HEK293T (cell line): ENCODE measurements around the gene NCCRP1.

Experiments
- CTCF ChIA-PET: fragments of 350-600 bp; formaldehyde crosslinking; extraction: SDS; loops from one replicate; lab custom pipeline; 2021; ENCODE audit warnings: antibody characterized with exemption, inconsistent platforms; lab: Yijun Ruan, JAX
- POLR2A ChIA-PET: fragments of 350-600 bp; formaldehyde crosslinking; extraction: SDS; loops from one replicate; lab custom pipeline; 2020; ENCODE audit warnings: antibody characterized with exemption, inconsistent platforms; lab: Yijun Ruan, JAX
- DNase-seq: peaks from one replicate; pipeline ENCODE4 v3.0.0; 2012; ENCODE audit warnings: mixed read lengths; ENCODE audit errors: extremely low spot score
- ARNT ChIP-seq: fragments of 450-650 bp; IDR thresholded peaks from 2 replicates; pipeline ENCODE4 v1.6.1; 2017; ENCODE audit warnings: mild to moderate bottlenecking
- BHLHE40 ChIP-seq: fragments of 450-650 bp; IDR thresholded peaks from 2 replicates; pipeline ENCODE4 v1.6.1; 2016; ENCODE audit warnings: mild to moderate bottlenecking, moderate library complexity, borderline replicate concordance
- CTBP1 ChIP-seq: fragments of 450-650 bp; IDR thresholded peaks from 2 replicates; pipeline ENCODE4 v1.6.1; 2016; ENCODE audit warnings: borderline replicate concordance
- ELF4 ChIP-seq: fragments of 450-650 bp; IDR thresholded peaks from 2 replicates; pipeline ENCODE4 v1.6.1; 2017; ENCODE audit warnings: antibody characterized with exemption
- FOXA1 ChIP-seq: fragments of 450-650 bp; IDR thresholded peaks from 2 replicates; pipeline ENCODE4 v1.6.1; 2016; ENCODE audit warnings: mild to moderate bottlenecking
- FOXK2 ChIP-seq: fragments of 450-650 bp; IDR thresholded peaks from 2 replicates; pipeline ENCODE4 v1.6.1; 2016; ENCODE audit warnings: mild to moderate bottlenecking
- FOXM1 ChIP-seq: fragments of 450-650 bp; IDR thresholded peaks from 2 replicates; pipeline ENCODE4 v1.6.1; 2017; ENCODE audit warnings: mild to moderate bottlenecking, borderline replicate concordance
- HDGF ChIP-seq: fragments of 450-650 bp; IDR thresholded peaks from 2 replicates; pipeline ENCODE4 v1.6.1; 2017; ENCODE audit warnings: antibody characterized with exemption, borderline replicate concordance
- L3MBTL2 ChIP-seq: fragments of 450-650 bp; conservative IDR thresholded peaks from 2 replicates; pipeline ENCODE4 v1.6.1; 2016; ENCODE audit warnings: mild to moderate bottlenecking
- LEF1 ChIP-seq: fragments of 450-650 bp; IDR thresholded peaks from 2 replicates; pipeline ENCODE4 v1.6.1; 2017; ENCODE audit warnings: mild to moderate bottlenecking, borderline replicate concordance
- NFRKB ChIP-seq: fragments of 450-650 bp; IDR thresholded peaks from 2 replicates; pipeline ENCODE4 v1.6.1; 2016; ENCODE audit warnings: mild to moderate bottlenecking, moderate library complexity
- PKNOX1 ChIP-seq: fragments of 450-650 bp; IDR thresholded peaks from 2 replicates; pipeline ENCODE4 v1.6.1; 2016
- SP1 ChIP-seq: fragments of 450-650 bp; IDR thresholded peaks from 2 replicates; pipeline ENCODE4 v1.6.1; 2017
- SUZ12 ChIP-seq: fragments of 450-650 bp; IDR thresholded peaks from 2 replicates; pipeline ENCODE4 v1.6.1; 2016; ENCODE audit warnings: mild to moderate bottlenecking
- TARDBP ChIP-seq: fragments of 450-650 bp; IDR thresholded peaks from 2 replicates; pipeline ENCODE4 v1.6.1; 2016
- ZNF384 ChIP-seq: fragments of 450-650 bp; IDR thresholded peaks from 2 replicates; pipeline ENCODE4 v1.6.1; 2016

Gene NCCRP1

GRCh38 chr19:39199025-39199424, 2.3 kb downstream of the NCCRP1 start:
- no peak for TF ChIP-seq ARNT
- TF ChIP-seq PKNOX1: no peak
- TF ChIP-seq ELF4: no peak
- TF ChIP-seq CTBP1: no peak
- no peak for TF ChIP-seq HDGF
- TF ChIP-seq NFRKB: no peak
- no peak for TF ChIP-seq TARDBP
- TF ChIP-seq SP1: no peak
- TF ChIP-seq ZNF384: no peak
- TF ChIP-seq FOXK2: no peak
- TF ChIP-seq SUZ12: no peak
- no peak for TF ChIP-seq BHLHE40
- TF ChIP-seq L3MBTL2: no peak
- TF ChIP-seq FOXM1: no peak
- TF ChIP-seq FOXA1: no peak
- no peak for TF ChIP-seq LEF1
- no peak for DNase-seq
- POLR2A ChIA-PET: no interaction called here
- CTCF ChIA-PET: interaction anchor here (1.4 kb wide), 1 partner anchor 85 kb away, joined by 3 read pairs; no protein-coding TSS in a partner anchor

GRCh38 chr19:39200066-39200802, 3.5 kb downstream of the NCCRP1 start:
- no peak for DNase-seq
- TF ChIP-seq BHLHE40: no peak
- POLR2A ChIA-PET: no interaction called here
- CTCF ChIA-PET: interaction anchor here (1.1 kb wide), 1 partner anchor 78 kb away, joined by 3 read pairs; no protein-coding TSS in a partner anchor

- TF ChIP-seq ELF4 (no peak), SP1 (no peak), CTBP1 (no peak), SUZ12 (no peak)
- POLR2A ChIA-PET: no interaction called here
- DNase-seq: no peak
- CTCF ChIA-PET: no interaction called here
Measured at GRCh38 chr19:39200803-39201115, 4.0 kb downstream of the NCCRP1 start.

GRCh38 chr19:39202998-39203355, 6.2 kb downstream of the NCCRP1 start:
- TF ChIP-seq FOXM1 (no peak), HDGF (no peak), ARNT (no peak), BHLHE40 (no peak), PKNOX1 (no peak), ELF4 (no peak)
- ChIA-PET POLR2A (interaction anchor here (1.5 kb wide), 1 partner anchor 233 kb away, joined by 5 read pairs; the partner anchor contains the start of gene RPS16), CTCF (no interaction called here)
- DNase-seq: no peak

GRCh38 chr19:39203372-39204341, 6.9 kb downstream of the NCCRP1 start, which contains the start of gene SYCN:
Gene SYCN, minus strand, starts transcription at chr19:39204263. Its CDS starts 9 bp downstream, at chr19:39204254.
- no peak for TF ChIP-seq SUZ12
- TF ChIP-seq HDGF: no peak
- TF ChIP-seq L3MBTL2: no peak
- TF ChIP-seq FOXM1: no peak
- no peak for TF ChIP-seq SP1
- TF ChIP-seq PKNOX1: no peak
- TF ChIP-seq FOXK2: no peak
- no peak for TF ChIP-seq ZNF384
- no peak for TF ChIP-seq ARNT
- TF ChIP-seq BHLHE40: no peak
- ChIA-PET CTCF (interaction anchor here (0.6 to 1.0 kb wide), 2 partner anchors 78 to 94 kb away, joined by 3 to 4 read pairs; no protein-coding TSS in a partner anchor), POLR2A (interaction anchor here (1.5 kb wide), 1 partner anchor 232 kb away, joined by 5 read pairs; the partner anchor contains the start of gene RPS16)
- DNase-seq: no peak

- TF ChIP-seq BHLHE40 (no peak), HDGF (no peak), FOXA1 (no peak), CTBP1 (no peak), FOXK2 (no peak), NFRKB (no peak), ZNF384 (no peak), SP1 (no peak), SUZ12 (no peak)
- DNase-seq: no peak
- POLR2A ChIA-PET: no interaction called here
- CTCF ChIA-PET: interaction anchor here (0.7 kb wide), 1 partner anchor 18 kb away, joined by 4 read pairs; no protein-coding TSS in a partner anchor
Measured at GRCh38 chr19:39205449-39205764, 8.6 kb downstream of the NCCRP1 start.
